GDM1 (cell line): ENCODE results near the gene FAM163B.

Experiments
- DNase-seq: peaks from one replicate; lab custom pipeline; 2025; lab: John Stamatoyannopoulos, UW

FAM163B gene

DNA sequence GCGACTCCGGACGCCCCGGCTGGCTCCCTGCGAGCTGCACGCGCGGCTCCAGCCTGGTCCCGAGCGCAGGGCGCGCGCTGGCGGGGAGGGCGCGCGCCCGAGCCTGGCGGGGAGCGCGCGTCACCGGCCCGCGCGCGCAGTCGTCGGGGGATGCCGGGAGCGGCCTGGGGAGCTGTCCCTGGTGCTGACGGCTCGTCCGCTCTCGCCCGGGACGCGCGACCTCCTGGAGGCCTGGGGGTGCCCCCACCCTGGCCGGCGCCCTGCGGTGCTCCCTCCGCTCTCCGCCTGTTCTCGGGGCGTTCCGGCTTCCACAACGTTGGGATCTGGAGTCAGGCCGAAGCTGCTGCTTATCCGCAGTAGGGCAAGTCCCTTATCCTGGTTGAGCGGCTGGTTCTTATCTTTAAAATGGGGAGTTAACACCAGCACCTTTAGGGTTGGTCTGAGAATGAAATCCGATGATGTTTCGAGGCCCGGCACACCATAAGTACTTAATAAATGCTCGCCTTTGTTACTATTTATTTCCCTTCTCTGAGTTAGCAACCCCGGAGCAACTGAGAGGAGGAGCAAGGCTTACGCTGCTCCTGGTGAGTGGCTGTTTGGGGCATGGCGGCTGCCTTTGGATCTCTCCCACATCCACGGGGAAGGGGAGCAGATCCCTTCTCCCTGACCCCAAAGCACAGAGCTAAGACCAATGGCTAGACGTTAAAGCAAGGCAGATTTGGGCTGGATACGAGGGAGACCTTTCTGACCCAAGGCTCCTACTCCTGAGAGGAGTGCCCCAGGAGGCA lies at the start of gene FAM163B:
FAM163B (minus strand) TSS at position 79 of the 788 bp plus-strand sequence. CDS start 29,166 bp downstream, outside the sequence.
- no peak for DNase-seq

GRCh38 chr9:133657120-133657661 lies 48.0 kb upstream of the FAM163B start:
- no peak for DNase-seq

DNA sequence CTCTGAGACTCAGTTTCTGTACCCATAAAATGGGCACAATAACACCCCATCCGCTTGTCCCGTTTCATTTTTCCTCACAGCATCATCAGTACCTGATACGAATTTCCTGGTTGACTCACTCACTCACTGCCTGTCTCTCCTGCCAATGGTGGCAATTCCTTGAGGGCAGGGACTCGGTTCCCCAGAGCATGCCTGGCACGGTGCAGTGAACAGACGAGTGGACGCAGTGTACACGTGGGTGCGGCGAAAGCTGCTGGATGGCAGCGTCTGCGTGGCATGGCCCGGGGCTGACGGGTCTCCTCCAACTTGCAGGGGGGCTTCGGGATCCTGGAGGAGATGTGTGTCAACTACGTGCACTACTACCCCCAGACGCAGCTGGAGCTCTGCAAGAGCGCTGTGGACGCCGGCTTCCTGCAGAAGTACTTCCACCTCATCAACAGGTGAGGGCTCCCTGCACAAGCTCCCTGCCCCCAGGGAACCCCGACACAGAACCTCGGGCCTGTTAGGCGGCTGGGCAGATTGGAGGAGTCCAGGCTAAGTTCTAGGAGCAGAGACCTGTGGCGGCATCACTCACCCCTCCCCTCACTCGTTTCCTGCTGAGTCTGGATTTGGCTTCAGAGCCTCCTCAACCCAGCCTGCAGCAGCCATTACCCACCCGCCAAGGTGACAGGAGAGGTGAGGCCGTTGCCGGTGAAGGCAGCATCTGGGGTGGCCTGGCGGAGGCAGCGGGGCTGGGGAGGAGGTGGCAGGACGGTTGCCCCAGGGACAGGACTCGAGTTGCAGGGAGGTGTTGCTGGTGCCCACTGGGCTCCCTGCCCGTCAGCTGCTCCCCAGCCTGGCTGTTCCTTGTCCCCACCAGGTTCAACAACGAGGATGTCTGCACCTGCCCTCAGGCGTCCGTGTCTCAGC lies 47.3 kb upstream of the FAM163B start:
- no peak for DNase-seq

DNA sequence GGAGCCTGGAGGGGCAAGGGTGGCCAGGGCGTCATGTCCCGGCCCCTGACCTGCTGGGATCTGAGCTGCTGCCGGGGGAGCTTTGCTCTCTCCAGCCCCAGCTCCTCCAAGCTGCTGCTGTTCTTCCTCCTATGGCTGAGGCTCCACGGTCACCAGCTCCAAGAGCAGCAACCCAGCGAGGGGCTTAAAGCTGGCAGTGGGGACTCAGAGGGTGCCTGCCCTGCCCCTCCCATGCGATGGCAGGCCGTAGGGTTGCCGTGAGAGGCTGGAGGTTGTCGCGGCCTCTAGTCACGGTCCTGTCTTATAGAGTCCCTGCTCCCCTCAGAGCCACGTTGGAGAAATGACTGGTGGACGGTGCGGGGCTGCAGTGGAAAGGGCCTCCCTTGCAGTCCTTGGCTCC lies 46.5 kb upstream of the FAM163B start:
- no peak for DNase-seq

DNA sequence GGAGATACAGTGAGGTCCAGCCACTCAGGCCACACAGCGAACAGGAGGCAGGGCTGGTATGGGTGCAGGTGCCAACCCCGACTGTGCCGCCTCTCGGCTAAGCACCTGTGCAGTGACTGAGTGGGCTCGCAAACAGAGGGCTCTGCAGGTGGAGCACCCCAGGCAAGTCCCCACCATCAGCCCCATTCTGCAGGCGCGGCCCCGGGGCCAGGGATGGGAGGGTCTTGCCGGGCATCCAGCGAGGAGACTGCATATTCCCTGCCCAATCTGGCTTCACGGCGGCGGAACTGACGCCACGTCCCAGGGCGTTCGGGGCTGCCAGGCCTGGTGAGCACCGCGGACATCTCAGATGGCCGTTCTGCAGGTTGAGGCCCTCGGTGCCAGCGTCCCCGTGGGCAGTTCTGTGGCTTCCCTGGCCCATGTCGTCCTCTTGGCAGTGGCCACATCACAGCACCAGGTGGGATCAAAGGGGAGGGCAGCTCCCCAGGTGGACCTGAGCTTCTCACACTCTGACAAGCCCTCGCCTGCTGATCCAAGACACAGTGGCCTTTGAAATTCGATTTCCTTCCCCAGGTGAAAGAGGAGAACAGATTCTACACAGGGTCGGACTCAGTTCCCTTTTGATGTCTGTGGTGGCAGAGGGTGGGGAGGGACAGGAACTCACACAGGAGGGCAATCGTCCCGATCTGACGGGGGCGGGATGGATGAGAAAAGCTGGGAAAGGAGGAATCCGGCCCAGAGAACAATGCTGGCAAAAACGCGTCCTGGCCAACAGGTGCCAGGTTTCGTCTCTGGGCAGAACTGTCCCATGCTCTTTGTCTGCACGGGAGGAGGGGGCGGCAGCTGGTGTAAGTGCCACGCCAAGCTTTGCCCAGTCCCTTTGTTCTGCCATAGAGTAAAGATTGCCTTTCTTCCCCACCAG lies 45.8 kb upstream of the FAM163B start:
- no peak for DNase-seq

DNA sequence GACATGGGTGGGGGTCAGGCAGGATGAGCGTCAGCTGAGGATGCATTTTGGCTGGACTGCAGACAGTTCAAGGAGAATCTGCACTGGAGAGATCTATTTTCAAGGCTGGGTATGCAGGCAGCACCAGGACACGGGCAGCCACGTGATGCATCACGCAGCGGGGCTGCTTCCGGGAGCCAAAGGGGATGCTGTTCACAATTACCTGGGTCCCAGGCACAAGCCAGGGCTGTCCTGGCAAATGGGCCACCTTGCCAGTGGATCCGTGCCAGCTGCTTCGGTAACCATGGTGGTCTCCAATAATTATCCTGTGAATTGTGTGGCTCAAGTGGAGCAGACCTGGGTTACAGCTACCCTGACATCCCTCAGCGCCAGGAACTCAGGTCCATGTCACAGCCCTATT lies 44.4 kb upstream of the FAM163B start:
- no peak for DNase-seq

DNA sequence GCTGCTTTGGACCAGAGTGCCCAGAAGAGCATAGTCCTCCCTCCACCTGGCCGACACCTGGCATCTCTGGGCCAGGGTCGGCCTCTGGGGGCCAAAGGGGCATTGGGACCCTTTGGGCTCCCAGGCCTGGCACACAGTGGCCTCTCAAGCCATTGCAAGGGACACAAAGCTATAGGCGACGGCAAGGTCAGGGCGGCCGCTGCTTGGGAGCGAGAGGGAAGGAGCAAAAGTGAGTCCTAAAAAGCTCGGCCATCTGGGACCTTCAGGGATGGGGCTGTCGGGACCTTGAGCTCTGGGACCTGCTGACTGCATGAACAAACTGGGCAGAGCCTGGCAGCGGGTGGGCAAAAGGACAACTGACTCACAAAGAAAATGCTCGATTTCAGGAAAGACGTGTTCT lies 40.8 kb upstream of the FAM163B start:
- no peak for DNase-seq

DNA sequence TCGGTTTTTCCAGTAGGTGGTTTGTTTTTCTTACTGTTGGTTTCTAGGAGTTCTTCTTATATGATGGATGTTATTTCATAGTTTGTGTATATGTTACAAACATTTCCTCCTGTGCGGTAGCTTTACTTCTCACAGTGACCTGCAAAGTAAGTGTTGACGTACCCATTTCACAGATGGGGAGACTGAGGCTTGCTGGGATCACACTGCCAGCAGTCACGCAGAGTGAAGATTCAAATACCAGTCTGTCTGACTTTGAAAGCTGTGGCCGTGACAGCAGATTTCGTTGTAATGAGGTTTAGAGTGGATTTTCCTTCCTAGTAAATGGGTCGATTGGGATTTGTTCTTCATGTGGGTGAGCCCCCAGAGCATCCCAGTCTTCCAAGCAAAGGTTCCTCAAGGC lies 40.0 kb upstream of the FAM163B start:
- no peak for DNase-seq

GRCh38 chr9:133647765-133648469 lies 38.7 kb upstream of the FAM163B start:
- no peak for DNase-seq

GRCh38 chr9:133647148-133647547 lies 38.0 kb upstream of the FAM163B start:
- no peak for DNase-seq

- no peak for DNase-seq
Measured at GRCh38 chr9:133645021-133645765, 36.0 kb upstream of the FAM163B start.

DNA sequence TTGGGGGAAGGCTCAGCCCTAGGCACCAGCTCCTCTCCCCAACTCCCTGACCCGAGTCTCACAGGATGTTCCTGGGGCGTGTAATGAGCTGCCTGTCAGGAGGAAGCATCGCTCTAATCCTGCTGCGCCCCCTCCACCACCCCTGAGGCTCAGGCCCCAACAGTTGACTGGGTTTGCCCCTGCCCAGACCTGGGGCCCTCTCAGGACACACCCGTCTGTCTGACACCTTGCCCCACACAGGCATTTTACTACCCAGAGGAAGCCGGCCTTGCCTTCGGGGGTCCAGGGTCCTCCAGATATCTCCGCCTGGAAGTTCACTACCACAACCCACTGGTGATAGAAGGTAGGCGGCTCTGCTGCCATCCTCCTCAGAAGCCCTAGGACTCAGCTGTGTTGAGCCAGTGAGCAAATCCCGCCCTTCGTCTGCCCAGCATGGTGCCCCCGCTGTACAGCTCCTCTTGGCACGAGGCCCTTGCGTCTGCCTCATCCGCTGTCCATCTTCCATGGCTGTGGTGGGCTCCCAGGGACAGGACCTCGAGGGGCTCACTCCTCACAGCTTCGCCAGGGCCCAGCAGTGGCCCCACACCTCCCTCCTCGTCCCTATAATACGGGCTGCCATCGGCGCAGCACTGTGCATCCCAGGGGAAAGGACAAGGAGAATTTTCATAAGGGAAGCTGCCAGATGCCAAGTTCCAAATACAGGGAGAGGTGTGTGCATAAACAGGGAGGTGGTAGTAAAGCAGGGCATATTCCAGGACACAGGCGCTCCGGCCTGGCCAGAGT lies 35.0 kb upstream of the FAM163B start:
- no peak for DNase-seq

- DNase-seq, result no peak
Measured at GRCh38 chr9:133643362-133643755, 34.2 kb upstream of the FAM163B start.

- no peak for DNase-seq
Measured at GRCh38 chr9:133642708-133643361, 33.6 kb upstream of the FAM163B start.

DNA sequence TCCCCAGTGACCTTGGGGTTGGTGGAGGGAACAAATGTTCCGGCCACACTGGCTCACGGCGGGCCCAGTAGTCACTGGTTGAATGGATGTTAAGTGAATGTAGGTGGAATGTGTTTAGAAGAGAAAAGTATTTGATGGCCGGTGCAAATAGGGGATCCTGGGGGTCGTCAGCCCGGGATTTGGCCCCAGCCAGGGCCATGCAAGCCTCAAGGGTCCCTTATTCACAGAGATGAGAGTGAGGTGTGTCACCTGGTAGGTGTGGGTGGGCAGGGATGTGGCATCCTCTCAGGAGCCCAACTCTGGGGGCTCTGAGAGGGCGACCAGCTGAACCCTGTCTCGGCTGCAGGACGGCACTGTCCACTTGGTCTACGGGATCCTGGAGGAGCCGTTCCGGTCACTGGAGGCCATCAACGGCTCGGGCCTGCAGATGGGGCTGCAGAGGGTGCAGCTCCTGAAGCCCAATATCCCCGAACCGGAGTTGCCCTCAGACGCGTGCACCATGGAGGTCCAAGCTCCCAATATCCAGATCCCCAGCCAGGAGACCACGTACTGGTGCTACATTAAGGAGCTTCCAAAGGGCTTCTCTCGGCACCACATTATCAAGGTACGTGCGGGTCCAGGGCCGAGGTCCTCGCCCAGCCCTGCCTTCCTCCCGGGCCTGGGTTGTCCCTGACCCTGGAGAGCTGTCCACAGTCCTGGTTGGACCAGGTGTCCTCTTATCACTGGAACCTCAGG lies 32.8 kb upstream of the FAM163B start:
- no peak for DNase-seq

DNA sequence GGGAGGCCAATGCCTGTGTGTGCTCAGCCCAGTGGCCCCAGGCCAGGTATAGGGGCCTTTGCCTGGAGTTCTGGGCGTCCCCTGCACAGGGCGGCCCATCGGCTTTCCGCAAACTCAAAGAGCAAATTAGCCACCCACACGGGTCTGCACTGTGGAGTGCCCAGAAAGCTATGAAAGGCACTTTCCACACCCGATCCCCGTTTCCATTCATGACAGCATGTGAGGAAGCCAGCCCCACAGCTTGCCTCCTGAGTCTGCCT lies 32.1 kb upstream of the FAM163B start:
- DNase-seq, result no peak

DNA sequence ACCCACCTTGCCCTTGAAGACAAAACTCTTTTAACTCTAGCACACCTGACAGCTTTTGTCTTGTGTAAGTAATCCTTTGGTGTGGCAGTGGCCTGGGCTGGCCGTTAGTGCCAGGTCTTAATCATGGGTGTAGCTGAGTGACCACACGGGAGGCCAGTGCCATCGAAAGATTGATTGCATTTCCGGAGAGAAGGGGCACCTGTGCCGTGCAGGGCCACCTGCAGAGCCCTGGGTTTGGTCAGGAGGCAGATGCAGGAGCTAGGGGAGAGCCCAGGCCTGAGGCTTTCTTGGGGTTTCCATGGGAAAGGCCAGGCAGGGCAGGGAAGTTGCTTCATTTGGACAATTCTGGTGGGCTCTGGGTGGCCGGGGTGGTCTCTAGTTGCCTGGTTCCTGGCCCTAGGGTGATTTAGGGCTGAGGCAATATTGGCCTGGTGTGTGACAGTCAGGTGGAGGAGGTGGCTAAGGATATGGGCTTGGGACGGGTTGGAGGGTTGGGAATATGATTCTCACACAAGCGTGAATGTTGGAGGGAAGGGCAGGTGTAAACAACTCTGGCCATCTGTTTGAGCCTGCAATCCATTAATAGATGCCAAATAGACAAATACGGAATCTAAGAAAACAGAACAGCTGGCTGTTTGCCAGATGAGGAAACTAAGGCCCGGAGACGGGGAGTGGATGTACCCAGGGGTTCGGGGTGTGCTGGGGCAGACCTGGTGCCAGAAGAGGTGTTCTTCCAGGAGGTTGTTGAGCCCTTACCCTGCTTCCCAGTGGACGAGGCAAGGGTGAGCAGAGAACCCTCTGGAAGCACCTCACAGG lies 31.6 kb upstream of the FAM163B start:
- DNase-seq, result no peak

DNA sequence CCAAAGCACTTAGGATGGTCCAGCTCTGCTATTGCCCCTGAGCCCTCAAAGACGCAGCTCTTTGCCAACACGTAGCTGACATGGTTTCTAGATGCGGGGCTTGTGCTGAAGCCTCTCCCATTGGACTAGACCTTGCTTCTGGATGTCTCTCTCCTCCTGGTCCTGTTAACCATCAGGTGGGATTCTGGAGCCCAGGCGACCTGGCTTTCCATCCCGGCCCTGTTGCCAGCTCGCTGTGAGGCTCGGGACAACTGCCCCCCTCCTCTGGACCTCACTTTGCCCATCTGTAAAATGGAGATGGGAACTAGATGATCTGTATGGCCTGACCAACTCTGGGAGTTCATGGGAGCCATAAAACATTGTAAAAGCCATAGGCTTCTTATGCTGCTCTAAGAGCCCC lies 31.0 kb upstream of the FAM163B start:
- DNase-seq, result no peak
